ENCODE measurements around the gene CAPZA1.
A peak's percentile ranks its signal among the peaks of the same experiment; 100 is the strongest.

CAPZA1 gene

GRCh38 chr1:112712701-112713128 is 93.1 kb downstream of the CAPZA1 start:
- H3K27ac ChIP-seq, result no peak overlapping the region
- TF ChIP-seq ZFX (IDR thresholded peaks at IDR 0.05), result no peak
- TF ChIP-seq, protein P1, sequence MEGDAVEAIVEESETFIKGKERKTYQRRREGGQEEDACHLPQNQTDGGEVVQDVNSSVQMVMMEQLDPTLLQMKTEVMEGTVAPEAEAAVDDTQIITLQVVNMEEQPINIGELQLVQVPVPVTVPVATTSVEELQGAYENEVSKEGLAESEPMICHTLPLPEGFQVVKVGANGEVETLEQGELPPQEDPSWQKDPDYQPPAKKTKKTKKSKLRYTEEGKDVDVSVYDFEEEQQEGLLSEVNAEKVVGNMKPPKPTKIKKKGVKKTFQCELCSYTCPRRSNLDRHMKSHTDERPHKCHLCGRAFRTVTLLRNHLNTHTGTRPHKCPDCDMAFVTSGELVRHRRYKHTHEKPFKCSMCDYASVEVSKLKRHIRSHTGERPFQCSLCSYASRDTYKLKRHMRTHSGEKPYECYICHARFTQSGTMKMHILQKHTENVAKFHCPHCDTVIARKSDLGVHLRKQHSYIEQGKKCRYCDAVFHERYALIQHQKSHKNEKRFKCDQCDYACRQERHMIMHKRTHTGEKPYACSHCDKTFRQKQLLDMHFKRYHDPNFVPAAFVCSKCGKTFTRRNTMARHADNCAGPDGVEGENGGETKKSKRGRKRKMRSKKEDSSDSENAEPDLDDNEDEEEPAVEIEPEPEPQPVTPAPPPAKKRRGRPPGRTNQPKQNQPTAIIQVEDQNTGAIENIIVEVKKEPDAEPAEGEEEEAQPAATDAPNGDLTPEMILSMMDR (conservative IDR thresholded peaks at IDR 0.05), result no peak

- peak overlapping the region; percentile 11; the same call in 1 of the 2 replicates for H3K27ac ChIP-seq
- TF ChIP-seq ZFX (IDR thresholded peaks at IDR 0.05), result no peak
- TF ChIP-seq, protein P1 (conservative IDR thresholded peaks at IDR 0.05), result no peak
Observed at GRCh38 chr1:112713466-112714312, 94.1 kb downstream of the CAPZA1 start.

DNA sequence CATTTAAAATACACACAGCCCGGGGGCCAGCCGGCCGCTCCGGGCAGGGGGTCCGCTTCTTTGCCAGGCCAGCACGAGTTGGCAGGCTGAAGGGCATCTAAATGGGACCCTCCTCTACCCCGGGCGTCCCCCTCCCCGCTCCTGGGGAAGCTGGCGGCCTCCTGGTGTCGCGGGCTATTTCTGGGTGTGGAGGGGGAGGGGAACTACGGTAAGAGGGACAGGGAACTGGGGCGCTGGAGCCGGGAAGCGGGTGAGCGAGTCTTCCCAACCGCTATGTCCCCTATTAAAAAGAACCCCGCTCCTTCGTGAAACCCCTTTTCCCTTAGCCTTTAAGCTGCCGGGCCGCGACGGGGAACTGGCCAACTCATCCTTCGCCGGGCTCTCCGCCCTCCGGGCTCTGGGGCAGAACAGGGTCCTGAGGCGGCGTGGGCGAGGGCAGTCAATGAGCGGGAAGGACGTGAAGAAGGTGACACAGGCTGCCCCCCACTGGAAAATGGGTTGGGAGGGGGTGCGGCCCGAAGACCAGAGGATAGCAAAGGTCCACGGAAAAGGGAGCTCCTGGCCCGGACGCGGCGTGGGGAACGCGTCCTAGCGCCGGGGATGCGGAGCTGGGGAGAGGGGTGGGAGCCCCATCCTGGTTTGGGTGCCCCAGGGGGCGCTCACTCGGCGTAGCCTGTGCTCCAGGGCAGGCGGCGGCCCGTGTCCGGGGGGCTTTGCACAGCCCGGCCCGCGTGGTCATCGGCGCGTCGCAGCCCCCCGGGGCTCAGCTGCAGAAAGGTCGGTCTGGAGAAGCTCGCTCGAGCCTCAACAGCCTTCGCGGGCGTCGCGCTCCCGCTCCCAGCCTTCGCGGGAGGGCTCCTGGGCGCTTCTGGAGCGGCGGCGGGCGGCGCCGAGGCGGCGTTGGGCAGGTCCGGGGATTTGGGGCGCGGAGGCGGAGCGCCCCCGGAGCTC is 95.0 kb downstream of the CAPZA1 start:
- H3K27ac ChIP-seq, result peak overlapping the region; percentile 37
- TF ChIP-seq ZFX (IDR thresholded peaks at IDR 0.05), result no peak
- TF ChIP-seq, protein P1 (conservative IDR thresholded peaks at IDR 0.05), result peak; percentile 13; the same call in 1 of the 2 replicates

- no peak for TF ChIP-seq ZFX (IDR thresholded peaks at IDR 0.05)
- TF ChIP-seq, protein P1 (conservative IDR thresholded peaks at IDR 0.05), result no peak
- peak within 1 kb of the TSS; percentile 37 for H3K27ac ChIP-seq
Observed at GRCh38 chr1:112715264-112716053, 95.8 kb downstream of the CAPZA1 start, which contains the start of gene PPM1J. TSS of gene PPM1J (minus strand) at chr1:112715332. CDS start at chr1:112715301, 31 bp downstream.

DNA sequence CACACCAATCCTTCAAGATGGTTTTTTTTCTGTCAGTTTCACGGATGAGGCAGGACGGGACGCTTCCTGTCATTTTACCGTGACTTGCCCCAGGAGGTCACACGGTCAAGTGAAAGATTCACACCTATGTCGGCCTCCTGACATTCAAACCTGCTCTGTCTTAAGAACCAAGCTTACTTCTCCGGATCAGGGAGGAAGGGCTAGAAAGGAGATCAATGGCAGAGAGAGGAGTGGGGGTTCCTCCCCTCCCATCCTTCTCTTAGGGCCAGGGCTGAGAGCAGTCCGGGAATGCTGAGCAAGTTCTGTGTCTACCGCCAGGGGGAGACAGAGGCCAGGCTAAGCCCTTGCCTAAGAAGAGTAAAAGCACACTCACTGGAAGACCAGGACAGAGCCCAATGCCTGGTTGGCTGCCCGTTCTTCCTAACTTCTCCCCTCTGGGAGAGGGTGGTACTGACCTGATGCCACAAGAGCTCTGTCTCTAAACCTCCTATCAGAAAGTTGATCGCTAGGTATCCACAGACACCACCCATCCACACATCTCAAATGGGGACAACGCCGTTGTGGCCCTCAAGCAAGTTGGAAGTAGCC is 96.6 kb downstream of the CAPZA1 start:
- H3K27ac ChIP-seq, result no peak overlapping the region
- TF ChIP-seq ZFX (IDR thresholded peaks at IDR 0.05), result no peak
- TF ChIP-seq, protein P1 (conservative IDR thresholded peaks at IDR 0.05), result peak; percentile 96

- TF ChIP-seq, protein P1 (conservative IDR thresholded peaks at IDR 0.05), result no peak
- no peak for TF ChIP-seq ZFX (IDR thresholded peaks at IDR 0.05)
Observed at GRCh38 chr1:112717263-112717873, 97.7 kb downstream of the CAPZA1 start.

More at GRCh38 chr1:112717263-112717873, 97.7 kb downstream of the CAPZA1 start:
- no peak overlapping the region for H3K27ac ChIP-seq
